Gastroesophageal sphincter (tissue), 4 donors: ENCODE results near the gene IFT88. TPM values are rescaled to one million over a fixed set of nuclear protein-coding genes. Genes with fewer than 3 reads are reported as not detected.

Experiments
- ATAC-seq: fragments of 150-250 bp; one replicate; pipeline ENCODE4 v1.9.1; 2016; ENCODE audit warnings: mild to moderate bottlenecking, moderate library complexity
- H3K27ac ChIP-seq, 4 donors: fragments of 200-600 bp; sonication (generic) in 3 of 4; 1 replicate in 3 of 4; 2 replicates in 1 of 4; pipeline ENCODE4 v1.5.1; 2016 to 2019
- H3K27me3 ChIP-seq: fragments of 200-600 bp; sonication (generic); one replicate; pipeline ENCODE4 v1.5.1; 2019
- H3K36me3 ChIP-seq, 2 donors: fragments of 200-600 bp; sonication (generic); one replicate each; pipeline ENCODE4 v1.5.1; 2019; ENCODE audit warnings: control low read depth in 1 of 2
- H3K4me1 ChIP-seq, 3 donors: fragments of 200-600 bp; sonication (generic); 1 replicate in 2 of 3; 2 replicates in 1 of 3; pipeline ENCODE4 v1.5.1; 2016 to 2019; ENCODE audit warnings: control low read depth in 2 of 3
- H3K4me3 ChIP-seq, 2 donors: fragments of 200-600 bp; sonication (generic); one replicate each; pipeline ENCODE4 v1.5.1; 2019; ENCODE audit warnings: mild to moderate bottlenecking in 1 of 2, moderate library complexity in 1 of 2
- H3K9me3 ChIP-seq, 3 donors: fragments of 200-600 bp; sonication (generic); one replicate each; pipeline ENCODE4 v1.5.1; 2017 to 2019; ENCODE audit warnings: control low read depth in 2 of 3
- EP300 ChIP-seq: sonication (generic); formaldehyde crosslinking; IDR thresholded peaks from one replicate; pipeline ENCODE4 v1.6.1; 2017; ENCODE audit warnings: antibody characterized with exemption, mild to moderate bottlenecking
- POLR2A ChIP-seq, 2 donors: fragments of 450-650 bp; IDR thresholded peaks; one replicate each; pipeline ENCODE4 v1.6.1; 2017; ENCODE audit warnings: antibody characterized with exemption in 2 of 2, mild to moderate bottlenecking in 2 of 2, moderate library complexity in 1 of 2
- POLR2AphosphoS5 ChIP-seq: sonication (generic); formaldehyde crosslinking; IDR thresholded peaks from one replicate; pipeline ENCODE4 v1.6.1; 2017; ENCODE audit warnings: antibody characterized with exemption
- WGBS, 2 donors: methylation state at CpG; one replicate each; pipeline ENCODE4 v1.1.5; 2018; ENCODE audit warnings: low coverage in 1 of 2; 5-methylcytosine and 5-hydroxymethylcytosine counted together
- total RNA-seq, 4 donors: library from RNA; depleted of rRNA; stranded (reverse); fragments of >200 nt; gene quantifications; one replicate each; pipeline ENCODE4 v1.1.0, GENCODE V29; 2016
- TF ChIP-seq, protein P1 (sequence below), 4 experiments: fragments of 200-600 bp in 2 of 4; fragments of 450-650 bp in 2 of 4; sonication (generic) in 1 of 4; IDR thresholded peaks; one replicate each; pipeline ENCODE4 v1.5.1; 2017 to 2019; ENCODE audit warnings: antibody characterized with exemption in 4 of 4, mild to moderate bottlenecking in 2 of 4, moderate library complexity in 2 of 4

The IFT88 gene, protein sequence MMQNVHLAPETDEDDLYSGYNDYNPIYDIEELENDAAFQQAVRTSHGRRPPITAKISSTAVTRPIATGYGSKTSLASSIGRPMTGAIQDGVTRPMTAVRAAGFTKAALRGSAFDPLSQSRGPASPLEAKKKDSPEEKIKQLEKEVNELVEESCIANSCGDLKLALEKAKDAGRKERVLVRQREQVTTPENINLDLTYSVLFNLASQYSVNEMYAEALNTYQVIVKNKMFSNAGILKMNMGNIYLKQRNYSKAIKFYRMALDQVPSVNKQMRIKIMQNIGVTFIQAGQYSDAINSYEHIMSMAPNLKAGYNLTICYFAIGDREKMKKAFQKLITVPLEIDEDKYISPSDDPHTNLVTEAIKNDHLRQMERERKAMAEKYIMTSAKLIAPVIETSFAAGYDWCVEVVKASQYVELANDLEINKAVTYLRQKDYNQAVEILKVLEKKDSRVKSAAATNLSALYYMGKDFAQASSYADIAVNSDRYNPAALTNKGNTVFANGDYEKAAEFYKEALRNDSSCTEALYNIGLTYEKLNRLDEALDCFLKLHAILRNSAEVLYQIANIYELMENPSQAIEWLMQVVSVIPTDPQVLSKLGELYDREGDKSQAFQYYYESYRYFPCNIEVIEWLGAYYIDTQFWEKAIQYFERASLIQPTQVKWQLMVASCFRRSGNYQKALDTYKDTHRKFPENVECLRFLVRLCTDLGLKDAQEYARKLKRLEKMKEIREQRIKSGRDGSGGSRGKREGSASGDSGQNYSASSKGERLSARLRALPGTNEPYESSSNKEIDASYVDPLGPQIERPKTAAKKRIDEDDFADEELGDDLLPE
- 10 to 100 TPM in 3 of 4 donors, 1 to 10 TPM in 1; 9.1 to 21.2 (median 13.2) TPM for total RNA-seq

DNA sequence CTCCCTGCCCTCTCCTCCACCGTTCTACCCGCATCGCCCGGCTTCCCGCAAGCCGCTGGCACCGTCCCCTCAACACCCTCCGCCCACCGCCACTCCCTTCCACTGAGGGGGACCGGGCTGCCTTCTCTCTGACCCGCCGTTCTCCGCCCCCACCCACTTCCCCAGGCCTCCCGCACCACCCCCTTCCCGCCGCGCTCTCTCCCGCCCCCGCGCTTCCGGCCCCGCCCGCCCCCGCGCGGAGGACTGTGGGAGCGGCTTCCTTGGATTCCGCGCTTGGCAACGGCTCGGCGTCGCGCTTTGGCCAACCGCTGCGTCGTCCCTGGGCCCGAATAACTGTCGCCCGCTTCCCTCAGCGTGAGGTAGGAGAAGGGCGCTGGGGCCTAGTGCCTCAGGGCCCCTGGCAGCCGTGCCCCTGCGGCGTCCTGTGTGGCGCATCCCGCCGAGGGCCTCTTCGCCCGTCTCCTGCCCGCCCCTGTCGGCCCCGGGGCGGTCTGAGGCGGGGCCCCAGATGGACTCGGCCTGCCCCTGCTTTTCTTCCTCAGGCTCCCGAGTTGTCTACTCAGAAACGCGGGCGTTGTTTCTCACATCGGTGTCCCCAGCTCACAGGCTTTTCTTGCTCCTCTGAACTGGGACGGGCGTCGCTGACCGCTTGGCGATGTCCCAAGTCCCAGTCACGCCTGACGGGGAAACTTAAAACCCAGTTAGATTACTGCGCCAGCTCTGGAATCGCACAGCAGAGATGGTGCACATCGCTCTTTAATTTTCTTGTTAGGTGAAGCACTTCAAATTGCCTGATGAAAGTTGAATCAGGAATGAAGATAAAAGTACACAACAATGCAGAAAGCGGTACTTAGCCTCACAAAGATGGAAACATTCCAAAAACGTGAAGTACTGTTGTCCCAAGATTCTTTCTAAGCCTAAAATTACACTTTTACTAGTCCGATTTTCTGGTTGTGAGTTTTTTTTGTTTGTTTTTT is at the start of gene IFT88:
Gene IFT88, plus strand, starts transcription at position 260 of the 977 bp plus-strand sequence. CDS start 7,229 bp downstream, outside the sequence.
- Histone ChIP-seq H3K27ac (peak within 1 kb of the TSS; percentile 80 to 95 (median 90)), H3K4me3 (peak within 1 kb of the TSS; percentile 62 to 72), H3K9me3 (no peaks in the 10 kb centered on the region), H3K4me1 (peaks cover 0 to 11% (median 5%) of the 10 kb centered on the region in 3 donors), H3K27me3 (no peaks in the 10 kb centered on the region), H3K36me3 (no peaks in the 10 kb centered on the region)
- peak; percentile 97 for ATAC-seq
- TF ChIP-seq POLR2A (IDR thresholded peaks at IDR 0.05) (peak; percentile 38 to 60), EP300 (no peak), POLR2AphosphoS5 (peak; percentile 64)
- TF ChIP-seq, protein P1, sequence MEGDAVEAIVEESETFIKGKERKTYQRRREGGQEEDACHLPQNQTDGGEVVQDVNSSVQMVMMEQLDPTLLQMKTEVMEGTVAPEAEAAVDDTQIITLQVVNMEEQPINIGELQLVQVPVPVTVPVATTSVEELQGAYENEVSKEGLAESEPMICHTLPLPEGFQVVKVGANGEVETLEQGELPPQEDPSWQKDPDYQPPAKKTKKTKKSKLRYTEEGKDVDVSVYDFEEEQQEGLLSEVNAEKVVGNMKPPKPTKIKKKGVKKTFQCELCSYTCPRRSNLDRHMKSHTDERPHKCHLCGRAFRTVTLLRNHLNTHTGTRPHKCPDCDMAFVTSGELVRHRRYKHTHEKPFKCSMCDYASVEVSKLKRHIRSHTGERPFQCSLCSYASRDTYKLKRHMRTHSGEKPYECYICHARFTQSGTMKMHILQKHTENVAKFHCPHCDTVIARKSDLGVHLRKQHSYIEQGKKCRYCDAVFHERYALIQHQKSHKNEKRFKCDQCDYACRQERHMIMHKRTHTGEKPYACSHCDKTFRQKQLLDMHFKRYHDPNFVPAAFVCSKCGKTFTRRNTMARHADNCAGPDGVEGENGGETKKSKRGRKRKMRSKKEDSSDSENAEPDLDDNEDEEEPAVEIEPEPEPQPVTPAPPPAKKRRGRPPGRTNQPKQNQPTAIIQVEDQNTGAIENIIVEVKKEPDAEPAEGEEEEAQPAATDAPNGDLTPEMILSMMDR (IDR thresholded peaks at IDR 0.05), result peak in 1 of 4 experiments; percentile 11
- WGBS, 2 donors, result 0 to 2% methylated on average over 11 to 13 of the region's 74 CpGs

DNA sequence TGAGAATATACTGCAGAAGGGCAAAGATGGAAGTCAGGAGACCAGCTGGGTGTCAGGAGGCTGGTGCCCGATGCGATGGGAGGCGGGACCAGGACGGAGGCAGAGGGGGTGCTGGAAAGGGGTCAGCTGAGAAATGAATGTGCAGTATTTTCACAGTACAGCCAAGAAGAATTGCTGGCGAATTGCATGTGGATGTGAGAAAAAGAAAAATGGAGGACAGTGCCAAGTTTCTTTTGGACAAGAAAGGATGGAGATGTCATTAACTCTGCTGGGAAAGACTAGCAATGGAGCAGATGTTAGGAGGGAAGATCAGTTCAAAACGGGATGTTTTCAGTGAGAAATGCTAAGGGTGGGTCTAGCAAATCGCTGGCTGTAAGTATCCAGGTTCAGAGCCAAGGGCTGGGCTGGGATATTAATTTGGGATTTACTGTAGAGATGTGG is 48.3 kb upstream of the IFT88 start:
- peaks cover 0 to 7% (median 0%) of the 10 kb centered on the region in 3 donors for H3K4me1 ChIP-seq
- 42 to 44% methylated on average over 7 of the region's 7 CpGs for WGBS, 2 donors
- no peaks in the 10 kb centered on the region for H3K27me3 ChIP-seq
- peak overlapping the region in 1 of 4 donors; percentile 5 for H3K27ac ChIP-seq
- TF ChIP-seq POLR2A (IDR thresholded peaks at IDR 0.05) (no peak), EP300 (no peak), POLR2AphosphoS5 (no peak)
- TF ChIP-seq, protein P1 (IDR thresholded peaks at IDR 0.05), result no peak
- H3K4me3 ChIP-seq, result peak overlapping the region in 1 of 2 donors; percentile 6
- no peaks in the 10 kb centered on the region for H3K9me3 ChIP-seq
- ATAC-seq, result no peak
- no peaks in the 10 kb centered on the region for H3K36me3 ChIP-seq

DNA sequence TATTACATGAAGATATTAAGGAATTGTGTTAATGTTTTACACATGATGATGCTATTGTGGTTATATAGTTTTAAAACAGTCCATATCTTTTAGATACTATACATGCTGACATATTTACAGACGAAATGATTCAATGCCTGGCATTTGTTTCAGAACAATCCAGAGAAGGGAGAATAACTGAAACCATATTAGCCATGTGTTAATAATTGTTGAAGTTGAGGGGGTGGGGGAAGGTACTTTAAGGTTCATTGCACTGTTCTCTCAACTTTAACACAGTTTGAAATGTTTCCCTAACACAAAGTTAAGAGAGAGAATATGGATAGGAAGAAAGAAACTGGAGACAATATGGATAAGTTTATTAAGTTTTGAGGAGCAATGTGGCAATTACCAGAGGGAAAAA is 47.1 kb upstream of the IFT88 start:
- H3K27ac ChIP-seq, result no peak overlapping the region
- H3K27me3 ChIP-seq, result no peaks in the 10 kb centered on the region
- H3K9me3 ChIP-seq, result no peaks in the 10 kb centered on the region
- WGBS, 2 donors, result 89 to 94% methylated on average over 1 of the region's 1 CpG
- TF ChIP-seq EP300, result no peak
- TF ChIP-seq POLR2AphosphoS5, result no peak
- no peak for TF ChIP-seq POLR2A (IDR thresholded peaks at IDR 0.05)
- TF ChIP-seq, protein P1 (IDR thresholded peaks at IDR 0.05), result no peak
- ATAC-seq, result no peak
- H3K36me3 ChIP-seq, result no peaks in the 10 kb centered on the region
- H3K4me1 ChIP-seq, result peaks cover 0 to 19% (median 4%) of the 10 kb centered on the region in 3 donors
- H3K4me3 ChIP-seq, result no peak overlapping the region

DNA sequence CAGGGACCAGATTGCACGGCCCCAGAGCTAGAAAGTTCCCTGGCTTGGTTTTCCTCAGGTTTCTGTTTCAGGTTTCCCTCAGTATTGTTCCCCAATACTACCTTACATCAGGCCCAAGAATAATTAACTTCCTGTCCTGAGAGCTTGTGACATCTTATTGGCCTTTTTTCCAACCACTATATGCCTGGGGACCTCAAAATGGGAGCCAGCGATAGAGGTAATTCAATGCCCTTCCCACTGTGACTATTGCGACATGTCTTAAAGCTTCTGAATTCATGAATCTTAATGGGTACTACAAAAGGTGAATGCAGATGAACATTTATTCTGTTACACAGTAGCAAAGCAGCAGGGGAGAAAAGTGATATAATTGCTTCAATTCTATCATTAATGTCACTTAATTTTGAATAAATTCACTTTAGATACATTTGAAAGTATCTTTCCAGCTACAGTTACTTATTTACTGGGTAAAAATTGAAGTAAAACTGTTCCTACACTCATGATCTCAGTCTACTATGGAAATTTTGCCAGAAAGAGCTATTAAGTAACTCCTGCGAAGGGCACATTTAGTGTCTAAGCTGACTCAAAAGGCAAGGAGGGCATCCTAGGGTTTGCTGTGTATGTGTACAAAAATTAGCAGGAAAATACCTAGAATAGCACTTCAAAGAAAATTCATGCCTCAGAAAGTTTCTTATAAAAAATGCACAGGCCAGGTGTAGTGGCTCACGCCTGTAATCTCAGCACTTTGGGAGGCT is 45.4 kb upstream of the IFT88 start:
- ATAC-seq, result no peak
- 76 to 90% methylated on average over 5 of the region's 5 CpGs for WGBS, 2 donors
- H3K9me3 ChIP-seq, result no peaks in the 10 kb centered on the region
- H3K4me1 ChIP-seq, result peaks cover 0 to 28% (median 4%) of the 10 kb centered on the region in 3 donors
- no peaks in the 10 kb centered on the region for H3K36me3 ChIP-seq
- H3K27me3 ChIP-seq, result no peaks in the 10 kb centered on the region
- H3K27ac ChIP-seq, result no peak overlapping the region
- H3K4me3 ChIP-seq, result no peak overlapping the region
- TF ChIP-seq POLR2A (IDR thresholded peaks at IDR 0.05) (no peak), EP300 (no peak), POLR2AphosphoS5 (no peak)
- TF ChIP-seq, protein P1 (IDR thresholded peaks at IDR 0.05), result no peak
